HepG2 (cell line): ENCODE data around the gene KRTAP1-3.

Source experiments
- ARNT ChIP-seq: fragments of 450-650 bp; IDR thresholded peaks from 2 replicates; pipeline ENCODE4 v1.6.1; 2017
- SIN3B ChIP-seq: fragments of 150-350 bp; IDR thresholded peaks from 2 replicates; pipeline ENCODE4 v1.6.1; 2014; ENCODE audit warnings: low read length
- XBP1 ChIP-seq: sonication (generic); formaldehyde crosslinking; IDR thresholded peaks from 2 replicates; pipeline ENCODE4 v1.5.0; 2020; ENCODE audit warnings: missing genetic modification reagents
- ZBTB7A ChIP-seq: sonication (generic); formaldehyde crosslinking; IDR thresholded peaks from 2 replicates; pipeline ENCODE4 v1.8.0; 2022; ENCODE audit warnings: mild to moderate bottlenecking, missing genetic modification reagents
- ZNF274 ChIP-seq: sonication (generic); formaldehyde crosslinking; IDR thresholded peaks from 2 replicates; pipeline ENCODE4 v1.5.1; 2020; ENCODE audit warnings: mild to moderate bottlenecking, missing genetic modification reagents
- ZNF768 ChIP-seq: sonication (generic); formaldehyde crosslinking; IDR thresholded peaks from 2 replicates; pipeline ENCODE4 v1.4.0; 2020; ENCODE audit warnings: missing genetic modification reagents
- ZSCAN29 ChIP-seq: sonication (generic); formaldehyde crosslinking; conservative IDR thresholded peaks from 2 replicates; pipeline ENCODE4 v1.4.0; 2020; ENCODE audit warnings: mild to moderate bottlenecking, missing genetic modification reagents
- TF ChIP-seq, protein P1 (sequence below): sonication (generic); formaldehyde crosslinking; IDR thresholded peaks from 2 replicates; pipeline ENCODE4 v1.5.0; 2020; ENCODE audit warnings: mild to moderate bottlenecking, missing genetic modification reagents, moderate library complexity

GRCh38 chr17:41057547-41057946 lies 22.9 kb upstream of the KRTAP1-3 start:
- TF ChIP-seq, protein P1, sequence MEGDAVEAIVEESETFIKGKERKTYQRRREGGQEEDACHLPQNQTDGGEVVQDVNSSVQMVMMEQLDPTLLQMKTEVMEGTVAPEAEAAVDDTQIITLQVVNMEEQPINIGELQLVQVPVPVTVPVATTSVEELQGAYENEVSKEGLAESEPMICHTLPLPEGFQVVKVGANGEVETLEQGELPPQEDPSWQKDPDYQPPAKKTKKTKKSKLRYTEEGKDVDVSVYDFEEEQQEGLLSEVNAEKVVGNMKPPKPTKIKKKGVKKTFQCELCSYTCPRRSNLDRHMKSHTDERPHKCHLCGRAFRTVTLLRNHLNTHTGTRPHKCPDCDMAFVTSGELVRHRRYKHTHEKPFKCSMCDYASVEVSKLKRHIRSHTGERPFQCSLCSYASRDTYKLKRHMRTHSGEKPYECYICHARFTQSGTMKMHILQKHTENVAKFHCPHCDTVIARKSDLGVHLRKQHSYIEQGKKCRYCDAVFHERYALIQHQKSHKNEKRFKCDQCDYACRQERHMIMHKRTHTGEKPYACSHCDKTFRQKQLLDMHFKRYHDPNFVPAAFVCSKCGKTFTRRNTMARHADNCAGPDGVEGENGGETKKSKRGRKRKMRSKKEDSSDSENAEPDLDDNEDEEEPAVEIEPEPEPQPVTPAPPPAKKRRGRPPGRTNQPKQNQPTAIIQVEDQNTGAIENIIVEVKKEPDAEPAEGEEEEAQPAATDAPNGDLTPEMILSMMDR (CRISPR knock-in tag): no peak
- TF ChIP-seq XBP1 (CRISPR knock-in tag) (no peak), ARNT (no peak), ZBTB7A (CRISPR knock-in tag) (no peak), ZNF768 (CRISPR knock-in tag) (no peak), ZSCAN29 (CRISPR knock-in tag) (no peak), ZNF274 (CRISPR knock-in tag) (no peak), SIN3B (no peak)
